ENCODE results near the gene DNAJC5.
"Not testable (repeated sequence)": the region's sequence is repeated elsewhere in the genome, so short reads cannot be mapped to it uniquely, and the experiment has no call there.

DNAJC5 gene, protein sequence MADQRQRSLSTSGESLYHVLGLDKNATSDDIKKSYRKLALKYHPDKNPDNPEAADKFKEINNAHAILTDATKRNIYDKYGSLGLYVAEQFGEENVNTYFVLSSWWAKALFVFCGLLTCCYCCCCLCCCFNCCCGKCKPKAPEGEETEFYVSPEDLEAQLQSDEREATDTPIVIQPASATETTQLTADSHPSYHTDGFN

DNA sequence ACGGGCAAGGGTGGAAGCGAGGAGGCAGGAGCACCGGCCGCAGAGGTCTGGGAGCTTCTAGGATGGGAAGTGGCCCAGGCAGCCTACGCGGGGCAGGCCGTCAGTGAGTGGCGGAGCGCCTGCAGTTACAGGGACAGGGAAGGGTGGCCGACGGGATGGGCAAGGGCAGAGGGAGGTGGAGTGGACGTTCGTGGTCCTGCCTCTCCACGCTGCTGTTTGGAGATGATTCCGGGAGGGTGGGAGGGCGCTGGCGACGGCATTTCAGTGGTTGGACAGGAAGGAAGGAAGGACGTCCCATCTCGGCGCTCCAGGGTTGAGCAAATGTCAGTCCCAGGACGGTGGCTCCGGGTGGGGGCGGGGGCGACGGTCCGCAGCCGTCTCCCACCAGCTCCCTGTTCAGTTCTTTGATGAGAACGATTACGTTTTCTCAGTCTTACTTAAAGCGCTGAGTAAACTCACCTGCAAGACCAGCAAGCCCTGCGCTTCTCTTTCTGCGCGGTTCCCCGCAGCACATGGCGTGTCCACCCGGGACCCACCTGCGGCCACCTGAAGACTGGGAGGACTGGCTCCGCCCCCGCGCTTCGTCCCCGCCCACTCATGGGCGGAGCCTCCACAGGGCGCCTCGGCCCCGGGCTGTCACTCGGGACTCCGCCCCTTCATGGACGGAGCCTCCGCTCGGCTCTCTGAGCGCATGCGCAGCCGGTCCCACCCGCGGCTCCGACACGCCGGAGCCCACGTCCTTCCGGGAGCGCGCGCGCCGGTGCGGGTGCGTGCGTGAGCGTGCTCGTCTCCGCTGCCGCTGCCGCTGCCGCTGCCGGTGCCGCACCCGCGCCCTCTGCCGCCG, at the start of gene DNAJC5:
Gene DNAJC5, plus strand, starts transcription at position 769 of the 844 bp plus-strand sequence. CDS start 33,220 bp downstream, outside the sequence.
- no peak for DNase-seq

DNA sequence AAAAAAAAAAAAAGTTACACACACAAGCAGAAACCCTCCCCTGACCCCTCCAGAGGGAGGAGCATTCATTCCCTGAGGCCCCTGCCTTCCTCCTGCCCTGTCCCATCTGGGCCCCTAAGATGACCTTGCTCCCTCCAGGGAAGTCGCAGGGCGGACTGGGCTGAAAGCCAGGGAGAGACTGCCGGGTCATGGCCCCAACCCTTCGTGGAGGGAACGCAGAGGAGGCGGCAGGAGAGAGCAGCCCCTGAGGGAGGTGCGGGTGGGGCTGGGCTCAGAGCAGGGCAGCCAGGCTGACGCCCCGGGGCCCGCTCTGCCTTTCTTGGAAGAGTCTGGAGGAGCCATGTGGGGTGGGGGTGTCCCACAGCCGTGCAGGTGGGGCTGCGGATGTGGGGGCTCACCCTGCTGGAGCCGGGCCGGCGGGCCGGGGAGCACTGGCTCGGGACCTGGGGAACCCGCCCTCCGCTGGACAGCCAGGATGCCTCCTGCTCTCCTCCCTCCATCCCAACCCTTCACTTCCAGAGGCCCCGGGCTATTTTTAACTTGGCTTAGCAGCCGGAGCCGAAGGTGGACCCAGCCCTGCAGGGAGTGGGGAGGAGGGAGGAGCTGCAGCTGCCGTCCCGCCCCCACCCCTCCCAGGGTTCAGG, 48.7 kb upstream of the DNAJC5 start:
- no peak for DNase-seq

DNA sequence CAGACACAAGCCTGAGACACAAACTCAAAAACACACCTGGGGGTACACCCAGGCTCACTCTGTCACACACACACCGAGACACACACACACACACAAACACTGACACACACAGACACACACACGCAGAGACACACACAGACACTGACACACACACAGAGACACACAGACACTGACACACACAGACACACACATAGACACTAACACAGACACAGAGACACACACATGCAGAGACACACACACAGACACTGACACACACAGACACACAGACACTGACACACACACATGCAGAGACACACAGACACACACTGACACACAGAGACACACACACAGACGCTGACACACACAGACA, 48.1 kb upstream of the DNAJC5 start:
- no peak for DNase-seq

DNA sequence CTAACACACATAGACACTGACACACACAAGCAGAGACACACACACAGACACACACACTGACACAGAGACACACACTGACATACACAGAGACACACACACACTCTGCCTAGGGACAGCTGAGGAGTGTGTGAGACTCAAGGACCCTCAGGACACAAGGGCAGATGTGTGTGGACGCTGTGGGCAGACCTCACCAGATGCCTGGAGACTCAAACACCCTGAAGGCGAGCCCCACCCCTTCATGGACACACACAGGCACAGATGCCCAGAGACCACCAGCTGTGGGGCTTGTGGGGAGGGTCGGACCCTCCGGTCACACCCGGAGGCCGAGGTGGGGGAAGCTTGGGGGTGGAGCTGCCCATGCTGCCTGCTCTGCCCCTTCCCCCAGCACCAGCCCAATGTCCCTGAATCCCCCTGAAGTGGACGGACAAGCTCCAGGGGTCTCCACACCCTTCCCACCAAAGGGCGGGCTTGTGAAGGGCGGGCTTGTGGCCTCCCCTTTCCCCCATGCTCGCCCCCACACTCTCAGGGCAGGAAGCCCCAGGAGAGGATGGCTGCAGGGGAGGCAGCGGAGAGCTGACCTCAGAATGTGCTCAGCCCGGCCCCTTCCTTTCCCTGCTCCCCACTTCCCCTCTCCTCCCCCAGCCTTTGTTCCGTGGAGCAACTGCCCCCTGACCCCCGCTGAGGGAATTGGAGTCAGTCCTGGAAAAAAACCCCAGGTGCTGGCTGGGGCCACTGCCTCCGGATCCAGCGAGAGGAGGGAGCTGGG, 47.5 kb upstream of the DNAJC5 start:
- DNase-seq: no peak

DNA sequence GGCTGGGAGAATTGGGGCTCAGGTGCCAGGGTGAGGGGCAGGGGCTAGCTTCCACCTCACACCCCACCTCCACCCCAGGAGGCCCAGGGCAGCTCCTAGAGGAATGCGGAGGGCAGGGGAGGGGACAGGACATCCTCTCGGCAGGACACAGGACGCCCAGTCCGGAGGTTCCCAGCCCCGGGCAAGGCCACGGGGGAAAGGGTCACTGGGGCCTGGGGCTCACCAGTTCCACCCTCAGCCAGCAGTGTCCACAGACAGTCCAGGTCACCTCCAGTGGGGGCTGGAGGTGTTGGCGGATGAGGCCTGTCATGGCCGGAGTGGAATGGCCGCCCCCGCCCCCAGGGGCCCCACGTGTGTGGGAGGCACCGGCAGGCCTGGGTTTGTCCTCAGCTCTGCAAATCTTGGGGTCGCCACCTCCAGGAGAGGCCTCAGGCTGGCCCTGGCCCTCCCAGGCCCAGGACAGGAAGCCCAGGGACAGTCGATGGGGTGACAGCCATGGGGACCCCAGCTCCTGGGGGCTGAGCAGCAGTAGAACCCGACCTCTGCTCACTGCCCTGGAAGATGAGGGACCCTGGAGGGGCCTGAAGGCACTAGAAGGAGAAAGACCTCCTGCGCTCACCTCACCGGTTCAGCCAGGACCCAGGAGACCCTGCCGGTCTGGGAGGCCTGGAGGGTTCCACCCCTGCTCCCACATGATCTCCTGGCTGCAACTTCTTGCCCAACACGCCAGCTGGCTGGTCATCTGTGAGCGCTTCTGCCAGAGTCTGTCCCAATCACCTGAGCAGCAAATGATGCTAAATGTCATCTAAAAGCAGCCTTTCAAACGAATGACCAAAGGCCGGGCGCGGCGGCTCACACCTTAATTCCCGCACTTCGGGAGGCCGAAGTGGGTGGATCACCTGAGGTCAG, 46.7 kb upstream of the DNAJC5 start:
- no peak for DNase-seq

DNA sequence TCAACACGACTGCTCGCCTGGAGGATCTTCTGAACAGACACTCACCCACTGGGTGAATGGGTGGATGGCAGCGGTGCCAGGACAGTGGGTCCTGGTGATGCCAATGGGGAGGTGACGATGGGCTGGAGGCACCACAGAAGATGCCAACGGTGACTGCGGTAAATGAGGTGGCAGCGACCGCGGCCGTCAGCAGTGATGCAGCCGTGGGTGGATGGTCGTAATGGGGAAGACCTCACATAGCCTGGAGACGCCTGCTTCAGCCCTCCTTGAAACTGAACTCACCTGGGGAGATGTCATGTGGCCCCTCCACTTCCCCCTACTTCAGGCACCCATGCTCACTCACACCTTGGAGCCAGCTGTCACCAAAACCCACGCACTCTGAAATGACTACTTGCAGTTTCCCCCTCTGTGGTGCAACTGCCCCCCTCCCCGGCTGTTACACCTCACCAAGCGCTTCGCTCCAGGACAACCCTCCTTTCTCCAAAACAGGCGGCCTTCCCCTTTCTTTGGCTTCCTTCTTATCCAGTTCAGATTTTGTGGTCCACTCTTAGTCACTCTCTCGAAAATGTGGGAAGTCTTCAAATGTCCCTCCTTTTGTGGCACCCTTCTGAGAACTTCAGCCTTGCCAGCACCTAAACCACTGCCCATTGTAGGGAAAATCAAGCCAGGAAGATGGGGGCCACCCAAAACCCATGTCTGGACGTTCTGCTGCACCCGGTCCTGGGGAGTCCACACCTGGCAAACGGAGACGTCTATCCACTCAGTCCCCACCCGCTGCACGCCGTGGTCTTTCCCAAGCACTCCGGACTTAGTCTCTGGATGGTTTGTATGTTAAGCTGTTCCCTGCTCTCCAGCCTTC, 44.0 kb upstream of the DNAJC5 start:
- DNase-seq: no peak

DNA sequence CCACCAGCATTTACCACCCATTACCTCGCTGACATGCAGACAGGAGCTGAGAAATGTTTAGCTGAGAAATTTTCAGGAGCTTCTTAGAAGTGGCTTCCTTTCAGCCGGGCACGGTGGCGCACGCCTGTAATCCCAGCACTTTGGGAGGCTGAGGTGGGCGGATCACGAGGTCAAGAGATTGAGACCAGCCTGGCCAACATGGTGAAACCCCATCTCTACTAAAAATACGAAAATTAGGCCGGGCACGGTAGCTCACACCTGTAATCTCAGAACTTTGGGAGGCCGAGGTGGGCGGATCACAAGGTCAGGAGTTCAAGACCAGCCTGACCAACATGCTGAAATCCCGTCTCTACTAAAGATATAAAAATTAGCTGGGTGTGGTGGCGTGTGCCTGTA, 43.4 kb upstream of the DNAJC5 start:
- DNase-seq: not testable (repeated sequence)

DNA sequence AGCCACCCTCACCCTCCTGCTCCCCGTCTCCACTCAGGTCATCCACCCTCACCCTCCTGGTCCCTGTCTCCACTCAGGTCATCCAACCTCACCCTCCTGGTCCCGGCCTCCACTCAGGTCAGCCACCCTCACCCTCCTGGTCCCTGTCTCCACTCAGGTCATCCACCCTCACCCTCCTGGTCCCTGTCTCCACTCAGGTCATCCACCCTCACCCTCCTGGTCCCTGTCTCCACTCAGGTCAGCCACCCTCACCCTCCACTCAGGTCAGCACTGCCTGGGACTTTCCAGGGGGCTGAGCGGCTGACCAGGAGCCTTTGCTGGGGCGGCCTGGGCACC, 41.2 kb upstream of the DNAJC5 start:
- DNase-seq: not testable (repeated sequence)

DNA sequence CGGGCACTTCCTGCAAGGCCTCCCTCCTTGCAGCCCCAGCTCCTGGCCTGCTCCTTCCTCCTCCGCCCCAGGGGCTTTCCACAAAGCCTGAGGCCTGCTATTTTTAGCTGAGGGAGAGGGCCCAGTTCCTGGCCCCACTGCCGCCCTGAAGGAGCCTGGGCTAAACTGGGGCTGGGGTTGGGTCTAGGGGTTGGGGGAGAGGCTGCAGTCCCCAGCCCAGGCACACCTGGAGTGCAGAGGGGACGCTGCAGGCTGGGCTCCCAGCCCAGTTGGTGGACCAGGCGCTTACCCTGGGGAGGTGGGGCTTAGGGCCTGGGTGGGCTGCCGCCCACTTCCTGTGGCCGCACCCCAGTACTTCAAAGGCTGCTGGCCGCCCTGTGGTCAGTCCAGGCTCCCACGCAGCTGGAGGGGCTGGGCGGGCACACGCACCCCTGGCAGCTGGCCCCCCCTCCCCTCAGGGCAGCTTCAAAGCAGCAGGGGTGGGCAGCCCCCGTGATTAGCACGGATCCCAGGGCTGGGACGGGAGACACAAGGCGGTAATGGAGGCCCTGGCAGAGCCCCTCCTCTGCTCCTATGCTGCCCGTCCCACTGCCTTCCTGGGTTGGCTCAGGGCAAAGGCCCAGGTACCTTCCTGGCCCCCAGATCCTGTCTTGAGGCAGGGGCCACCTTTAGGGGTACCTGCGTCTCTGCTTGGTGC, 40.7 kb upstream of the DNAJC5 start:
- no peak for DNase-seq

DNA sequence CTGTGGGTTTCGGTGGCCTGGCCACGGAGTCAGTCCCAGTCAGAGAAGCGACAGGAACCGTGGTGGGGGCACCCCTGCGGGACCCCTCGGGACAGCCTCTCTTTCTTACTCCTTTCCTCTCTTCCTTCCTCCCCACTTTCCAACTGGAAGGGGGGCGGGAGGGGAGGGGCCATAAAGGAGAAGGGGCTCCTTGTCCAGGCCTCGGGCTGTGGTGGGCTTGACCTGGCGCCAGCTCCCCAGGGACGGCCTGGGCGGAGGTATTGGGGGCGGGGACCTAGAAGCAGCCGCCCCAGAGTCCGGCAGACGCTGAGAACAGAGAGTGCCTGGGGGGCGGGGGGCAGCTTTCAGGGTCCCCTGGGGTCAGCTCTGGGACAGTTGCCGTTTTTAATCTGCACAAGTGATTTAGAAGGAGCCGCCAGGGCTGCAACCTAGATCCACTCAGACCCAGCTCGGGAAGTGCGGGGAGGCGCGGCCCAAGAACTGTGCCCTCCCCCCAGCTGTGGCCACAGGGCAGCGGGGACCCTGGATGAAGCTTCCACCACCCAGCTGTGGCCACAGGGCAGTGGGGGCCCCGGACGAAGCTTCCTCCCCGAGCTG, 40.1 kb upstream of the DNAJC5 start:
- DNase-seq: no peak

DNA sequence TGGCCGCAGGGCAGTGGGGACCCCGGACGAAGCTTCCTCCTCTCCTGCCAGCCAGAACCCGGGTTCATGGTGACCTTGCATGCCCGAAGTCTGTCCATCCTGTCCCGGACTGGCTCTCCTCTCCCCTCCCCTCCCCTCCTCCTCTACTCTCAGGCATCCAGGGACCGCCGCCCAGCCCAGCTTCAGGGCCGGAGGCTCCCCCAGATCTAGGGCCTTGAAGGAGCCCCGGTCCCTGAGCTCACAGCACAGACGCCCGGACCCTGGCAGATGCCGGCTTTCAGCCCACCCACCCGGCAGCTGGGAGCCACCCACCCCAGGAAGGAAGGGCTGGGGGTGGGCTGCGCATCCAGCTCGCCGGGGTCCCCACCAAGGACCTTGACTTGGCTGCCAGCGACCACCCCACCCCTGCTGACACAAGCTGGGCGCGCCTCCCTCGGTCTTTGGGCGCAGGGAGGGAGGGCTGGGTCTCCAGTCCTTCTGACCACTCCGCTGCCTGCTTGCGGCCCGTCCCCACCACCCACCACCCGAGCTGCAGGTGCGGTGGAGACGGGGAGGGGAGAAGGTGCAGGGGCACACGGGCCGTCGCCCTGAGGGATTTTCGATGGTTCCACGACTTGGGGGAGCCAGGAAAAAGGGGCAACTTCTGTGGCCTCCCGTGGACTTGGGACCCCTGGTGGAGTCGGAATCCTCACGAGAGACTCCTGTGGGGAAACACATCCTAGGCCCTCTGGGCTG, 39.4 kb upstream of the DNAJC5 start:
- no peak for DNase-seq

DNA sequence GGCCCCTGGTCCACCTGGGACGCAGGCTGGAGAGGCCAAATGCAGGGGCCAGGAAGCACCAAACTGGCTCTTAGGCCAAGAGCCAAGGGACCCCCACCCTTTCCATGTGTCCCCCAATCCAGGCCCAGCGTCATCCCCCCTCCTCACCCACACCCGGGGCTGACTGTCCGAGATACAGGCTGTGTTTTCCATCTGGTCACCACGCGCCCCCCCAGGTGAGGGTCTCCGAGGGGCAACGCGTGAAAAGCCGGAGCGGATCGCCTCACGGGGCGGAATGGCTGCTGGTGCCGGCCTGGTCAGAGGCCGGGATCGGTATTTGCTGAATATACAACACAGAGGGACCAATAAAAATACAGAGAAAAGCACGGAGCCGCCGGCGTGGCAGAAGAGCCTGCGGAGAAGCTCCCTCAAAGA, 38.8 kb upstream of the DNAJC5 start:
- no peak for DNase-seq

DNA sequence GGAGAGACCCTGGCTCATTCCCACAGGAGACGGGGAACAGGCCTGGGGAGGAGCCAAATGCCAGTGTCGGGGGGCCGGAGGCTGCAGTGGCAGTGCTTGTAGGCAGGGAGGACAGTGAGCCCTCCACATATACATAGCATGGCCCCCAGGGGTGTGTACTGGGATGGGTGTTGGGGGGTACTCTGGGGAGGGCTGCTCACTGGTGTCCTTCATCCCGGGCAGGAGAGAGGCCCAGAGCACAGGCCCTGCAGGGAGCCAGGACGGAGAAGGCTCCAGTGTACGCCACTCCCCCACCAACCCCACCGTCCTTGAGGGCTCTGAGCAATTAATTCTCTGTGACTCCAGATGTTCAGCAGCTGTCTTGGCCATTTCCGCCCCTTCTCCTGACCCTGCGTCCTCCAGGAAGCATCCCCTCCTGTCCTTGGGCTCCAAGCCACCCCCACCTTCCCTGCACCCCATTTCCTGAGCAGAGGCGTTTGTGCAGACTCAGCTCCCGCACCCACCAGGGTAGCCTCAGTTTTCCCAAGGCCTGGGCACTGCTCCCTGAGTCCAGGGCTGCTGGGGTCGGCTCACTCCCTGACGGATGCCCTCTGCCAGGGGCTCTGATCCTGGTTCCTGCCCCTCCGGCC, 37.0 kb upstream of the DNAJC5 start:
- DNase-seq: no peak

DNA sequence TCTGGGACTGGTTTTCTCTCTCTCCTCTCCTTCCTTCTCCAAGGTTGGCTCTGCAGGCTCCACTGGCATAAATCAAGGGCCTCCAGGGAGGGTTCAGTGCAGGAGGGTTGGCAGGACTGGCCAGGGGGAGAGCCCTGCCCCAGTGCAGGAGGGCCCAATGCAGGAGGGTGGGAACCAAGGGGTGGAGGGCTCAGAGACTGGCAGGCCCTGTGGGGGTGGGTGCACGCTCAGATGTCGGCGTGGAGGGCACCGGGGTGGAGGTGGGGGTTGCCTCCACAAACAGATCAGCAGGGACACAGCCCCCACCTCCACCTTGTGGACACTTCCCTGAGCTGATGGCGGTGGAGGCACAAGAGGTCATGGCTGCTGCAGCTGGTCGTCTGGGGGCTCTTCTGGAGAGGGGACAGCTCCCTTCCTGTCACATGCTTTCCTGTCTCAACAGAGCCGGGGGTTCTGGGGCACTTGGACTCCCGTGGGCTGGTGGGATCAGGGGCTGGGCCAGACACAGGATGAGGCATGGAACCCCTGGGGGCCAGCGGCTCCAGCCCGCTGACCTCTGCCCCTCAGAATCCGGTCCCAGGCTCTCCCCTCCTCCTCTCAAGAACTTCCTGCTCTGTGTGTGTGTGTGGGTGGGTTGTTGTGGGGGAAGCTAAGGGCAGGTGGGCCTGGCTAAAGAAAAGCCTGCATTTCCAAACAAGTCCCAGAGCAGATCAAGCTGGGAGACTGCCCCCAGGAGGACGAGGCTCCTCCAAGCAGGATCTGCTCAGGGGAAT, 36.3 kb upstream of the DNAJC5 start:
- no peak for DNase-seq

DNA sequence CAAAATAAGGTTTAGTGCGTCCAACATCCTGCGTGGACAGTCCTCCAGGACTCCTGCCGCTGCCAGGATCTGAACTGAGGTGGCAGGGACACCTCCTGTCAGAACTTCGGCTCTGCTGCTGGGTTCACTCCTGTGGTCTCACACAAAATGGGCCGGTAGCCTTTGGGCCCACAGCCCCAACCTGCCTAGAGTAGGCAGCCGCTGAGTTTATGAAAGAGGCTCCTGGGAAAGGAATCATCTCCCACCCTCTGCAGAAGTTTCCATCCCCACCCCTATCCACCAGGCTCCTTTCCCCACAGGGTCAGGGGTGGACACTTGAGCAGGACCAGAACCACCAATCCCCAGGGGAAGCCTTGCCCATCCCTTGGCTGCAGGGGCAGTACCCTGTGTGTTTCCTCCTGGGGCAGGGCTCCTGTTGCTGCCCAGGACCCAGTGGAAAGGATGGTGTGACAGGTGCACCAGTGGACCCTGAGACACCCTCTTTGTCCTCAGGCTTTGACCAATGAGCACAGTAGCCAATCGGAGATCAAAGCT, 35.7 kb upstream of the DNAJC5 start:
- DNase-seq: no peak

DNA sequence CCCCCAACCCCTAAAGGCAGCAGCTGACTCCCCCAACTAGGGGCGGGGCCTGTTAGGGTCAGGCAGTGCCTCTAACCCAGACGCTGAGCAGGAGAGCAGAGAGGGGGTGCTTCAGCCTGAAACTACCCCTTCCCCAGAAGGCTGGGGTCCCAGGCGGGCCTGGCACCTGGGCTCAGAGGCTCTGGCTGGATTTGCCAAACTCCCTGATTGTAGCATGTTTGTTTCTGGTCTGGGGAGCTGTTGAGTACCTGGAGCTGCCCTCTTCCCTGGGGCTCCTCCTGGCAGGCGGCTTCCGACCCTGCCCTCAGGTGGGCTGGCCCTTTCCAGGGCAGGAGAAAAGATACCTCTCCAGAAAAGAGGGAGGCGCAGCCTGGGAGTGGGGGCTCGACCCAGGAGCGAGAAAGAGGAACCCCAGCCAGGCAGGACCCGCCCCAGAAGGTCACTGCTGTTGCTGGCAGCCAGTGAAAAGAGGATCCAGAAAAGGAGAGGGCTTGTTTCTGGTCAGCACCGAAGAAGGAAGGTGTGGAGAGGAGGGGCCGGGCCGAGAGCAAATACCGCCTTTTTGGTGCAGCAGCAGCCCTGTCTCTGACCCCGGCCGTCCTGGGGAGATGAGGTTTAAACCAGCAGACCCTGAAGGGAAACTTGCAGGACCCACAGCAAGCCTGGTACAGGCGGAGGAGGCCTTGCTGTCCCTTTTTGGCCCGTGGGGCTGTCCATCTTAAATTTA, 34.4 kb upstream of the DNAJC5 start:
- DNase-seq: no peak

DNA sequence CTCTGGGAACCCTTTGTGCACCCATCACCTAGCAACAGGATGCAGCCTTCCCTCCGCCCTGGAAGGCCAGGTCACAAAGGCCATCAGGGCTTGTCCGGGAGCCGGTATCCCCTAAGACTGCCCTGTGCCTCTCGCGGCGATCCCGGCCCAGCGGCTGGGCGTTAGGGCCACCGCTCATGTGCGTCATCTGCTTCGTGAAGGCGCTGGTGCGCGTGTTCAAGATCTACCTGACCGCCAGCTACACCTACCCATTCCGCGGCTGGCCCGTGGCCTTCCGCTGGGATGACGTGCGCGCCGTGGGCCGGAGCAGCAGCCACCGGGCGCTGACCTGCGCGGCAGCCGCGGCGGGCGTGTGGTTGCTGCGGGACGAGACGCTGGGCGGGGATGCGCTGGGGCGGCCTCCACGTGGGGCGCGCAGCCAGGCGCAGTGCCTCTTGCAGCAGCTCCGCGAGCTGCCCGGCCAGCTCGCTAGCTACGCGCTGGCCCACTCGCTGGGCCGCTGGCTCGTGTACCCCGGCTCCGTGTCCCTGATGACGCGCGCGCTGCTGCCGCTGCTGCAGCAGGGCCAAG, 33.5 kb upstream of the DNAJC5 start, which contains the start of gene ABHD16B:
Gene ABHD16B, plus strand, starts transcription at position 134 of the 570 bp plus-strand sequence. Its CDS starts 43 bp downstream, at position 177.
- DNase-seq: no peak

All from SIG-M5 (cell line).